OCI-LY7 (cell line): ENCODE results near the gene CAND2.

ENCODE experiments used
- EZH2phosphoT487 ChIP-seq: fragments of 200-600 bp; sonication (generic); IDR thresholded peaks from 2 replicates; pipeline ENCODE4 v1.6.1; 2018; ENCODE audit warnings: low read depth, borderline replicate concordance, mild to moderate bottlenecking, mixed run types, antibody characterized with exemption, low read length, moderate library complexity, mixed read lengths
- TF ChIP-seq, protein P1 (sequence below): fragments of 200-600 bp; sonication (generic); conservative IDR thresholded peaks from 2 replicates; pipeline ENCODE4 v1.5.1; 2014; ENCODE audit warnings: mild to moderate bottlenecking, antibody characterized with exemption, low read length, moderate library complexity, mixed read lengths

DNA sequence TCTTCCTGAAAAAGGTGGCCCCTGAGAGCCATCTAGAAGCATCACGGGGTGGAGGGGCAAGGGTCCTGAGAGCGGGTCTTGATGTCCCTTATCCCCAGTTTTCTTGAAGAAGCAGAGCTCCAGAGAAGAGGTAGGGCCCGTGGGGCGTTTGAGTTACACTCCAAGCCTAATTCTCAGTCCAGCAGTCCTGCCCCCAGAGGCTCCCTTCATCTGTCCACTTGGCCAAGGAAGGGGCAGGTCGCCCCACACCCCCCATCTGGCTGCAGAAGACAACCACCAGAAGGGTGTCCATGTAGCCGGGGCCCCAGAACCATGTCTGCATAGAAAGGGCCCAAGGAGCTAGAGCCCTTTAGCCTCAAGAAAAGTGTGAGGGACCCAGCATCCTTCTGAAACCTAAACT lies 70.4 kb downstream of the CAND2 start:
- TF ChIP-seq, protein P1, sequence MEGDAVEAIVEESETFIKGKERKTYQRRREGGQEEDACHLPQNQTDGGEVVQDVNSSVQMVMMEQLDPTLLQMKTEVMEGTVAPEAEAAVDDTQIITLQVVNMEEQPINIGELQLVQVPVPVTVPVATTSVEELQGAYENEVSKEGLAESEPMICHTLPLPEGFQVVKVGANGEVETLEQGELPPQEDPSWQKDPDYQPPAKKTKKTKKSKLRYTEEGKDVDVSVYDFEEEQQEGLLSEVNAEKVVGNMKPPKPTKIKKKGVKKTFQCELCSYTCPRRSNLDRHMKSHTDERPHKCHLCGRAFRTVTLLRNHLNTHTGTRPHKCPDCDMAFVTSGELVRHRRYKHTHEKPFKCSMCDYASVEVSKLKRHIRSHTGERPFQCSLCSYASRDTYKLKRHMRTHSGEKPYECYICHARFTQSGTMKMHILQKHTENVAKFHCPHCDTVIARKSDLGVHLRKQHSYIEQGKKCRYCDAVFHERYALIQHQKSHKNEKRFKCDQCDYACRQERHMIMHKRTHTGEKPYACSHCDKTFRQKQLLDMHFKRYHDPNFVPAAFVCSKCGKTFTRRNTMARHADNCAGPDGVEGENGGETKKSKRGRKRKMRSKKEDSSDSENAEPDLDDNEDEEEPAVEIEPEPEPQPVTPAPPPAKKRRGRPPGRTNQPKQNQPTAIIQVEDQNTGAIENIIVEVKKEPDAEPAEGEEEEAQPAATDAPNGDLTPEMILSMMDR, result no peak
- TF ChIP-seq EZH2phosphoT487, result no peak
